AG04449 (cell line): Measurements from ENCODE around the gene NRN1L.
A peak's percentile ranks its signal among the peaks of the same experiment; 100 is the strongest.

Experiments
- CTCF ChIA-PET: fragments of 350-600 bp; formaldehyde crosslinking; extraction: SDS; loops from one replicate; lab custom pipeline; 2021; ENCODE audit warnings: antibody characterized with exemption; lab: Yijun Ruan, JAX
- POLR2A ChIA-PET: fragments of 400-600, 350-600 bp; formaldehyde crosslinking; extraction: SDS; loops from one replicate; lab custom pipeline; 2020; ENCODE audit warnings: antibody characterized with exemption, inconsistent platforms; lab: Yijun Ruan, JAX
- DNase-seq: peaks from one replicate; pipeline ENCODE4 v3.0.0-alpha.2; 2010; ENCODE audit warnings: low read depth, low spot score
- H3K4me3 ChIP-seq: 2 replicates; pipeline ENCODE4 v1.5.1; 2011; ENCODE audit warnings: low read depth, mild to moderate bottlenecking, control low read depth, low read length
- CTCF ChIP-seq: IDR thresholded peaks from one replicate; pipeline ENCODE4 v1.5.1; 2011; ENCODE audit warnings: mild to moderate bottlenecking, moderate library complexity, low read length, control low read depth, inconsistent platforms; ENCODE audit not compliant: insufficient read depth; ENCODE audit errors: missing control alignments

Gene NRN1L

DNA sequence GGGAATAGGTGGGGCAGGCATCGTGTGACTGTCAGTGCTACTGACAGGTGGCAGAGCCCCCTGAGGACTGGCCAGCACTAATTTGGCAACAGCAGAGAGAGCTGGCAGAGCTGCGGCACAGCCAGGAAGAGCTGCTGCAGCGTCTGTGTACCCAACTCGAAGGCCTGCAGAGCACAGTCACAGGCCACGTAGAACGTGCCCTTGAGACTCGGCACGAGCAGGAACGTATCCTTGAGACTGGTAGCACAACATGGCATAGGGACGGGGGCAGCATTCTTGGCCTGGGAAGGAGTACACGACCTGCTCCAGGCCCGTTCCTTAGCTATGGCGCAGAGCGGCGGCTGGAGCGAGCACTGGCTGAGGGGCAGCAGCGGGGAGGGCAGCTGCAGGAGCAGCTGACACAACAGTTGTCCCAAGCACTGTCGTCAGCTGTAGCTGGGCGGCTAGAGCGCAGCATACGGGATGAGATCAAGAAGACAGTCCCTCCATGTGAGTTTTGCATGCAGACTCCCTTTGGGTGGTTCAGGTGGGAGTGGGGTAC lies 3.0 kb upstream of the NRN1L start:
- ChIA-PET POLR2A (interaction anchor here (1.1 kb wide), 1 partner anchor 54 kb away, joined by 3 read pairs; no protein-coding TSS in a partner anchor), CTCF (interaction anchor here (1.0 to 11.9 kb wide), 11 partner anchors 7 to 347 kb away, joined by 3 to 196 read pairs (median 33); partner anchors contain the start of genes CTRL, EDC4, NUTF2 and PSKH1)
- TF ChIP-seq CTCF: no peak
- no peak for DNase-seq
- no peak overlapping the region for H3K4me3 ChIP-seq

DNA sequence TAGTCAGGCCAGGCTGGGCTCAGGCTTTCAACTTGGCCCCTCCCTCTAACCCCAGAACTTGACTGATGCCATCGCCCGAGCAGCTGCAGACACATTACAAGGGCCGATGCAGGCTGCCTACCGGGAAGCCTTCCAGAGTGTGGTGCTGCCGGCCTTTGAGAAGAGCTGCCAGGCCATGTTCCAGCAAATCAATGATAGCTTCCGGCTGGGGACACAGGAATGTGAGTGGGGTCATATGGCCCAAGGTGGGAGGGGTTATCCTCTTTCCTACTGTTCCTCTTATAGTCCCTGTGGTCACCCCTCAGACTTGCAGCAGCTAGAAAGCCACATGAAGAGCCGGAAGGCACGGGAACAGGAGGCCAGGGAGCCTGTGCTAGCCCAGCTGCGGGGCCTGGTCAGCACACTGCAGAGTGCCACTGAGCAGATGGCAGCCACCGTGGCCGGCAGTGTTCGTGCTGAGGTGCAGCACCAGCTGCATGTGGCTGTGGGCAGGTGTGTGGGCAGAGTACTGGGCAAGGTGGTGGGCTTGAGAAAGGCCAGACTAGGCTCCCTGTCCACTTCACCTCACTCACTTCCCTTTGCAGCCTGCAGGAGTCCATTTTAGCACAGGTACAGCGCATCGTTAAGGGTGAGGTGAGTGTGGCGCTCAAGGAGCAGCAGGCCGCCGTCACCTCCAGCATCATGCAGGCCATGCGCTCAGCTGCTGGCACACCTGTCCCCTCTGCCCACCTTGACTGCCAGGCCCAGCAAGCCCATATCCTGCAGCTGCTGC lies 2.1 kb upstream of the NRN1L start:
- no peak for TF ChIP-seq CTCF
- DNase-seq: no peak
- no peak overlapping the region for H3K4me3 ChIP-seq
- POLR2A ChIA-PET: interaction anchor here (1.1 kb wide), 1 partner anchor 53 kb away, joined by 3 read pairs; no protein-coding TSS in a partner anchor
- CTCF ChIA-PET: interaction anchor here (1.0 to 11.9 kb wide), 26 partner anchors 8 to 348 kb away, joined by 3 to 196 read pairs (median 12); partner anchors contain the start of genes CENPT, CTRL, EDC4 and PSKH1

- H3K4me3 ChIP-seq: no peak overlapping the region
- DNase-seq: no peak
- CTCF ChIA-PET: interaction anchor here (0.7 to 11.9 kb wide), 42 partner anchors 8 to 362 kb away, joined by 3 to 196 read pairs (median 7); partner anchors contain the start of genes CENPT, CTRL, EDC4 and PSKH1
- POLR2A ChIA-PET: interaction anchor here (1.1 kb wide), 2 partner anchors 10 to 52 kb away, joined by 3 read pairs; partner anchors contain the start of gene PSKH1
- TF ChIP-seq CTCF: no peak
Observed at GRCh38 chr16:67883146-67883871, 1.4 kb upstream of the NRN1L start.

GRCh38 chr16:67883872-67884261 lies 818 bp upstream of the NRN1L start:
- no peak for DNase-seq
- peak; percentile 88 for TF ChIP-seq CTCF
- no peak overlapping the region for H3K4me3 ChIP-seq
- POLR2A ChIA-PET: interaction anchor here (1.1 kb wide), 1 partner anchor 9 kb away, joined by 3 read pairs; the partner anchor contains the start of gene PSKH1
- CTCF ChIA-PET: interaction anchor here (0.6 to 11.9 kb wide), 45 partner anchors 8 to 363 kb away, joined by 3 to 196 read pairs (median 6); partner anchors contain the start of genes CENPT, CTRL, EDC4 and PSKH1

- no peak for DNase-seq
- TF ChIP-seq CTCF: no peak
- H3K4me3 ChIP-seq: no peak overlapping the region
- ChIA-PET POLR2A (interaction anchor here (1.0 kb wide), 1 partner anchor 50 kb away, joined by 3 read pairs; no protein-coding TSS in a partner anchor), CTCF (interaction anchor here (1.0 to 11.9 kb wide), 7 partner anchors 12 to 213 kb away, joined by 3 to 196 read pairs (median 28); partner anchors contain the start of genes CTRL, EDC4 and PSMB10)
Observed at GRCh38 chr16:67885545-67885944, 860 bp downstream of the NRN1L start.
